ENCODE data around the gene TBC1D17.

Gene TBC1D17

GRCh38 chr19:49880162-49880869 lies 2.8 kb downstream of the TBC1D17 start:
- Mint-ChIP-seq H3K4me1 (ENCODE audit: low read depth in 2 of 2) (peaks cover 19 to 21% of the 10 kb centered on the region in 2 donors), H3K27ac (peak overlapping the region in 1 of 2 donors; percentile 99), H3K36me3 (ENCODE audit: insufficient read depth) (peaks cover 4% of the 10 kb centered on the region), H3K4me3 (peak overlapping the region in 1 of 2 donors; percentile 25), H3K9me3 (no peaks in the 10 kb centered on the region), H3K27me3 (no peaks in the 10 kb centered on the region)
- no peak for DNase-seq
- ATAC-seq (replicated peaks) = no peak

- no peak overlapping the region for H3K4me3 Mint-ChIP-seq
- no peaks in the 10 kb centered on the region for H3K27me3 Mint-ChIP-seq
- H3K9me3 Mint-ChIP-seq = no peaks in the 10 kb centered on the region
- DNase-seq (no peak), ATAC-seq (replicated peaks) (no peak)
- H3K36me3 Mint-ChIP-seq (ENCODE audit: insufficient read depth) = no peaks in the 10 kb centered on the region
- peaks cover 14% of the 10 kb centered on the region in 2 donors for H3K4me1 Mint-ChIP-seq (ENCODE audit: low read depth in 2 of 2)
- peak overlapping the region in 1 of 2 donors; percentile 99 for H3K27ac Mint-ChIP-seq
Observed at GRCh38 chr19:49881186-49881585, 3.7 kb downstream of the TBC1D17 start.

GRCh38 chr19:49881672-49882394 lies 4.3 kb downstream of the TBC1D17 start:
- Mint-ChIP-seq H3K27me3 (no peaks in the 10 kb centered on the region), H3K36me3 (ENCODE audit: insufficient read depth) (no peaks in the 10 kb centered on the region), H3K27ac (peak overlapping the region in 1 of 2 donors; percentile 99), H3K4me3 (peak overlapping the region in 1 of 2 donors; percentile 14), H3K4me1 (ENCODE audit: low read depth in 2 of 2) (peaks cover 14% of the 10 kb centered on the region in 2 donors), H3K9me3 (no peaks in the 10 kb centered on the region)
- DNase-seq (no peak), ATAC-seq (replicated peaks) (no peak)

GRCh38 chr19:49882643-49883042 lies 5.1 kb downstream of the TBC1D17 start:
- H3K27me3 Mint-ChIP-seq = no peaks in the 10 kb centered on the region
- ATAC-seq (replicated peaks) = no peak
- no peak for DNase-seq
- H3K36me3 Mint-ChIP-seq (ENCODE audit: insufficient read depth) = no peaks in the 10 kb centered on the region
- H3K27ac Mint-ChIP-seq = peak overlapping the region in 1 of 2 donors; percentile 99
- H3K4me3 Mint-ChIP-seq = peak overlapping the region in 1 of 2 donors; percentile 27
- no peaks in the 10 kb centered on the region for H3K9me3 Mint-ChIP-seq
- peaks cover 14 to 15% of the 10 kb centered on the region in 2 donors for H3K4me1 Mint-ChIP-seq (ENCODE audit: low read depth in 2 of 2)

- peaks cover 11 to 13% of the 10 kb centered on the region in 2 donors for H3K4me1 Mint-ChIP-seq (ENCODE audit: low read depth in 2 of 2)
- DNase-seq (no peak), ATAC-seq (replicated peaks) (no peak)
- no peaks in the 10 kb centered on the region for H3K27me3 Mint-ChIP-seq
- peak overlapping the region in 1 of 2 donors; percentile 43 for H3K4me3 Mint-ChIP-seq
- no peaks in the 10 kb centered on the region for H3K9me3 Mint-ChIP-seq
- H3K27ac Mint-ChIP-seq = peak overlapping the region in 1 of 2 donors; percentile 99
- H3K36me3 Mint-ChIP-seq (ENCODE audit: insufficient read depth) = no peaks in the 10 kb centered on the region
Observed at GRCh38 chr19:49883094-49883493, 5.6 kb downstream of the TBC1D17 start.

- Mint-ChIP-seq H3K36me3 (ENCODE audit: insufficient read depth) (no peaks in the 10 kb centered on the region), H3K4me1 (ENCODE audit: low read depth in 2 of 2) (peaks cover 2 to 9% of the 10 kb centered on the region in 2 donors), H3K4me3 (no peak overlapping the region), H3K27me3 (no peaks in the 10 kb centered on the region), H3K9me3 (no peaks in the 10 kb centered on the region), H3K27ac (peak overlapping the region in 1 of 2 donors; percentile 99)
- DNase-seq (no peak), ATAC-seq (replicated peaks) (no peak)
Observed at GRCh38 chr19:49884109-49884508, 6.6 kb downstream of the TBC1D17 start.

- Mint-ChIP-seq H3K4me1 (ENCODE audit: low read depth in 2 of 2) (peaks cover 0 to 10% of the 10 kb centered on the region in 2 donors), H3K27me3 (no peaks in the 10 kb centered on the region), H3K4me3 (peak overlapping the region in 1 of 2 donors; percentile 42), H3K9me3 (no peaks in the 10 kb centered on the region), H3K36me3 (ENCODE audit: insufficient read depth) (no peaks in the 10 kb centered on the region), H3K27ac (peak overlapping the region in 1 of 2 donors; percentile 99)
- ATAC-seq (replicated peaks) (no peak), DNase-seq (no peak)
Observed at GRCh38 chr19:49884760-49885159, 7.3 kb downstream of the TBC1D17 start.

GRCh38 chr19:49887037-49887664 lies 9.6 kb downstream of the TBC1D17 start:
- ATAC-seq (replicated peaks) = no peak
- peak overlapping the region in 1 of 2 donors; percentile 99 for H3K27ac Mint-ChIP-seq
- no peak for DNase-seq

GRCh38 chr19:49887665-49888509 lies 10.4 kb downstream of the TBC1D17 start:
- Mint-ChIP-seq H3K27ac (peak overlapping the region in 1 of 2 donors; percentile 99), H3K4me3 (peak overlapping the region in 1 of 2 donors; percentile 86), H3K9me3 (no peaks in the 10 kb centered on the region), H3K4me1 (ENCODE audit: low read depth in 2 of 2) (peaks cover 4 to 27% of the 10 kb centered on the region in 2 donors), H3K36me3 (ENCODE audit: insufficient read depth) (no peaks in the 10 kb centered on the region), H3K27me3 (no peaks in the 10 kb centered on the region)
- DNase-seq (no peak), ATAC-seq (replicated peaks) (no peak)

More at GRCh38 chr19:49887037-49887664, 9.6 kb downstream of the TBC1D17 start:
- H3K4me1 Mint-ChIP-seq (ENCODE audit: low read depth in 2 of 2) = peaks cover 0 to 20% of the 10 kb centered on the region in 2 donors
- no peaks in the 10 kb centered on the region for H3K36me3 Mint-ChIP-seq (ENCODE audit: insufficient read depth)
- H3K9me3 Mint-ChIP-seq = no peaks in the 10 kb centered on the region
- H3K4me3 Mint-ChIP-seq = peak overlapping the region in 1 of 2 donors; percentile 86
- H3K27me3 Mint-ChIP-seq = no peaks in the 10 kb centered on the region

GRCh38 chr19:49888510-49888824 lies 11.0 kb downstream of the TBC1D17 start:
- DNase-seq (no peak), ATAC-seq (replicated peaks) (no peak)
- H3K4me3 Mint-ChIP-seq = peak overlapping the region in 1 of 2 donors; percentile 86
- peak overlapping the region in 1 of 2 donors; percentile 99 for H3K27ac Mint-ChIP-seq
- H3K4me1 Mint-ChIP-seq (ENCODE audit: low read depth in 2 of 2) = peaks cover 4 to 30% of the 10 kb centered on the region in 2 donors
- no peaks in the 10 kb centered on the region for H3K36me3 Mint-ChIP-seq (ENCODE audit: insufficient read depth)
- H3K27me3 Mint-ChIP-seq = no peaks in the 10 kb centered on the region
- no peaks in the 10 kb centered on the region for H3K9me3 Mint-ChIP-seq

GRCh38 chr19:49889038-49889686 lies 11.7 kb downstream of the TBC1D17 start:
- Mint-ChIP-seq H3K36me3 (ENCODE audit: insufficient read depth) (no peaks in the 10 kb centered on the region), H3K27ac (peak overlapping the region in 1 of 2 donors; percentile 99), H3K4me3 (peak overlapping the region; percentile 27 to 86), H3K27me3 (no peaks in the 10 kb centered on the region), H3K4me1 (ENCODE audit: low read depth in 2 of 2) (peaks cover 4 to 34% of the 10 kb centered on the region in 2 donors), H3K9me3 (no peaks in the 10 kb centered on the region)
- ATAC-seq (replicated peaks) (no peak), DNase-seq (no peak)

- peak overlapping the region in 1 of 2 donors; percentile 99 for H3K27ac Mint-ChIP-seq
- H3K4me3 Mint-ChIP-seq = peak overlapping the region; percentile 74 to 86
- H3K9me3 Mint-ChIP-seq = no peaks in the 10 kb centered on the region
- no peaks in the 10 kb centered on the region for H3K36me3 Mint-ChIP-seq (ENCODE audit: insufficient read depth)
- H3K27me3 Mint-ChIP-seq = no peaks in the 10 kb centered on the region
- DNase-seq (peak; percentile 60 to 73 (median 70)), ATAC-seq (replicated peaks) (peak; percentile 46)
- H3K4me1 Mint-ChIP-seq (ENCODE audit: low read depth in 2 of 2) = peaks cover 4 to 40% of the 10 kb centered on the region in 2 donors
Observed at GRCh38 chr19:49889687-49890348, 12.3 kb downstream of the TBC1D17 start.
